Stimulated activated CD8-positive, alpha-beta memory T cell treated with anti-CD3 and anti-CD28 coated beads, Interleukin-4, amount 100 ng/mL, for 4 hours (primary cell): Measurements from ENCODE around the gene MYOCD.
"Not testable (repeated sequence)": the region's sequence is repeated elsewhere in the genome, so short reads cannot be mapped to it uniquely, and the experiment has no call there.

Source experiments
- DNase-seq, 2 donors: peaks; one replicate each; pipeline ENCODE4 v3.0.0-alpha.2; 2020; ENCODE audit warnings: low read depth in 2 of 2, low spot score in 1 of 2

MYOCD gene

GRCh38 chr17:12665263-12666210 lies at the start of gene MYOCD:
MYOCD (plus strand) TSS chr17:12665890; CDS start chr17:12666189, 299 bp downstream.
- no peak for DNase-seq

DNA sequence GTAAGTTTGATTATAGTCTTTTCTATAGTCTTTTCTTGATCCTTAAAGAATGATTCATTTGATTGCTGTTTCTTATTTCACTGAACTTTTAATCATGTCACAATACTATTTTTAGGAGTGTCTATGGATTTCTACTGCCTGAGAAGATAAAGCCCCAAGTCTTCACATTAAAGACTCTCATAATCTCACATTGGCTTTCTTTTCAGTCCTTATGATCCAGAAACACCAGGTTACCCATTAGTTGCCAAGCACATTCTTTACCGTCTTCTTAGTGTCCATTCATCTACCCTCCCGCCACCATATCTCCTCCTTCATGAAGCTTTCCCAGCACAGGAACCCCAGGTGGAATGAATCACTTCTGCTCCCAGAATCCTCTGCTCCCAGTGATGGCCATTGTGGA lies 49.5 kb upstream of the MYOCD start:
- no peak for DNase-seq

DNA sequence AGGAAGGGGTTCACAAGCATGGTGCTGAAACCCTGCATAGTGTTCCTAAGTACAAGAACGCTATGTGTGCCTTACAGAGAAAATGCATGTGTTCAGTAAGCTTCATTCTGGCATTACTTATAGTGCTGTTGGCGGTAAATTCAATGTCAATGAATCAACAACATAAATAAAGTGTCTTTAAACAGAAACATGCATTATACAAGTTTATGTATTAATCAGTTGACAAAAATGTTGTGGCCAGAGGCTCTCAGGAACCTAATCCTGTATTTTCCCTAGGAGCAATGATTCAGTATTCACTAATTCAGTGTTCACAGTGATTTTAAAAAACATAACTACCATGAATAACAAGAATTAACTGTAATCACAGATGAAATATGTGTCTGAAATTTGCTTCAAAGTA lies 47.1 kb upstream of the MYOCD start:
- no peak for DNase-seq

DNA sequence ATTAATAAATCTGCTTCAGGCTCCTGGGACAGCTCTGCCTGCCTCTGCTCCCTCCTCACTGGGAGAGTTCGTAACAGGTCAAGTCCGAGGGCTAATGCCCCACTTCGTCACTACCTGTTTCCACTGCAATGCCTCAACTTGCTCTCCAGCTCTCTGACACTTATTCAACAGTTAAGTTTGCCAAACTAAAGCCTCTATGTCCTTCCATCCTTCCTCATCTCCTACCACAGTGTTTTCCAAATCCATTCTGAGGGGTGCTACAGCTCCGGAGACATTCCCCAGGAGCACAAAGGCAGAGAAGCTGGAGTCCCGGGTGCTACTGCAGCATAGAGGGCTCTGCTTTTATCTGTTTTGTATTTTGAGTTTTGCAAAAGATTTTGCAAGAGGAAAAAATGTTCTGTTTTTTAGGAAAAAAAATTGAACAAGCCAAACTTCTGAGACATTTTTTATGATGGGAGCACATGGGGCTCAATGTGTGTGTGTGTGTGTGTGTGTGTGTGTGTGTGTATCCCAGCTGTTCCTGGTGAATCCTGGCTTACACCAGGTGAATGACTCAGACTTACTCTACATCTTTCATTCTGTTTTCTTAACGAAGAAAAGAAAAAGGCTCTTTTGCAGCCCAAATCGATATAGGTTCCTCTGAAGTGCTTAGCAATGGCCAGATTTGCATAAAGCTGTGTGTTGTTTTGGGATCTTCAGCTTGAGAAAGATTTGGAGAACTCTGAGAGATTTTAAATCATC lies 46.1 kb upstream of the MYOCD start:
- no peak for DNase-seq

GRCh38 chr17:12620200-12620720 lies 45.4 kb upstream of the MYOCD start:
- DNase-seq, result no peak

GRCh38 chr17:12622726-12623125 lies 43.0 kb upstream of the MYOCD start:
- DNase-seq, result no peak

GRCh38 chr17:12623220-12623848 lies 42.4 kb upstream of the MYOCD start:
- no peak for DNase-seq

GRCh38 chr17:12624211-12624610 lies 41.5 kb upstream of the MYOCD start:
- no peak for DNase-seq

- DNase-seq, result no peak
Measured at GRCh38 chr17:12625092-12625491, 40.6 kb upstream of the MYOCD start.

GRCh38 chr17:12627177-12627629 lies 38.5 kb upstream of the MYOCD start:
- DNase-seq, result no peak

- no peak for DNase-seq
Measured at GRCh38 chr17:12627781-12628451, 37.8 kb upstream of the MYOCD start.

GRCh38 chr17:12631076-12631475 lies 34.6 kb upstream of the MYOCD start:
- DNase-seq, result no peak

DNA sequence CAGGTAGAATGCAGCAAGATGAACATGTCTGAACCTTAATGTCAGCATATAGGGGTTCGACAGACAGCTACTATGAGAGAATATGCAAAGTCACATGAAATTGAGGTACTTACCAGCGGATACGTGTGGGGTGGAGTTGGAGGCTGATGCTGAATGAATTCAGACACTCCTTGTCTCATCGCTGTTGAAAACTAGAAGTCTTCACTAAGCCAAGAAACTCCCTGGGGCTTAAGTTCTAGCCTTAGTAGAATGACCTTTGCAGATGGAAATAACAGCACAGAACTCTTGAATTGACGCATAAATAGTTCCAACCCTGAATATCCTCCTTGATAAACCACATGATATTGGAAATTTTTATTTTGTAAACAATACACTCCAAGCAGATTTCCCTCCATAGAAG lies 32.9 kb upstream of the MYOCD start:
- no peak for DNase-seq

DNA sequence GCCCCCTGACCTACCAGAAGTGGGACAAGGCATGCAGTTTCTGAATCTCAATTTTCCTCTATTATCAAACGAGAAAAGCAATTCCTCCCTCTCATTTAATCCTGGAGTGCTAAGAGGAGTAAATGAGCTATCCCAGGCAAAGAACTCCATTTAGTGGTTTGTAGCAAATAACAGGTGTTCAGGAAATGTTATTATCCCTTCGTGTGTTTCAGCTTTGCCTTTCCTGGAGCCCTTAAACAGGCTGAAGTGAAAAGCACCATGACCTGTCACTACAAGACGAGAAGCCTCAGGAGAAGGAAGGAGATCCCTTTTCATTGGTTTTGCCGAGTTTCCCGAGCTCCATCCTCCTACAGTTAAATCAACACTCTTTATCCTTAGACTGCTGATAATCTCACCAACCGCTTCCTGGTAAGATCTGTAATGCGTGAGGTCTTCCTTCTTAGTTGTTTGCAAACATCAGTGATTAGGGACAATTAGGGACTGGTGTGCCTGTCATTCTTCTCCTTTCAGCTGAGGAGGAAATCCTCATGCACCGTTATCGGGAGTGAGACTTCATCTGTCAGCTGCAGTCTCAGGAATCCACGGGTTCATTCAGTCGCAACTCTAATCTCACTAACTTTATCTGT lies 30.8 kb upstream of the MYOCD start:
- no peak for DNase-seq

DNA sequence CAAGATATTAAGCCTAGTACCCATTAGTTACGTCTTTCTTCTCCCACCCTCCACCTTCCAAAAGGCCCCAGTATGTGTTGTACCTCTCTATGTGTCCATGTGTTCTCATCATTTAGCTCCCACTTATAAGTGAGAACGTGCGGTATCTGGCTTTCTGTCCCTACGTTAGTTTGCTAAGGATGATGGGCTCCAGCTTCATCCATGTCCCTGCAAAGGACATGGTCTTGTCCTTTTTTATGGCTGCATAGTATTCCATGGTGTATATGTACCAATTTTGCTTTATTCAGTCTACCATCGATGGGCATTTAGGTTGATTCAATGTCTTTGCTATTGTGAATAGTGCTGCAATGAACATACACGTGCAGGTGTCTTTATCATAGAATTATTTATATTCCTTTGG lies 29.7 kb upstream of the MYOCD start:
- DNase-seq, result not testable (repeated sequence)

- DNase-seq, result no peak
Measured at GRCh38 chr17:12637015-12637414, 28.7 kb upstream of the MYOCD start.

DNA sequence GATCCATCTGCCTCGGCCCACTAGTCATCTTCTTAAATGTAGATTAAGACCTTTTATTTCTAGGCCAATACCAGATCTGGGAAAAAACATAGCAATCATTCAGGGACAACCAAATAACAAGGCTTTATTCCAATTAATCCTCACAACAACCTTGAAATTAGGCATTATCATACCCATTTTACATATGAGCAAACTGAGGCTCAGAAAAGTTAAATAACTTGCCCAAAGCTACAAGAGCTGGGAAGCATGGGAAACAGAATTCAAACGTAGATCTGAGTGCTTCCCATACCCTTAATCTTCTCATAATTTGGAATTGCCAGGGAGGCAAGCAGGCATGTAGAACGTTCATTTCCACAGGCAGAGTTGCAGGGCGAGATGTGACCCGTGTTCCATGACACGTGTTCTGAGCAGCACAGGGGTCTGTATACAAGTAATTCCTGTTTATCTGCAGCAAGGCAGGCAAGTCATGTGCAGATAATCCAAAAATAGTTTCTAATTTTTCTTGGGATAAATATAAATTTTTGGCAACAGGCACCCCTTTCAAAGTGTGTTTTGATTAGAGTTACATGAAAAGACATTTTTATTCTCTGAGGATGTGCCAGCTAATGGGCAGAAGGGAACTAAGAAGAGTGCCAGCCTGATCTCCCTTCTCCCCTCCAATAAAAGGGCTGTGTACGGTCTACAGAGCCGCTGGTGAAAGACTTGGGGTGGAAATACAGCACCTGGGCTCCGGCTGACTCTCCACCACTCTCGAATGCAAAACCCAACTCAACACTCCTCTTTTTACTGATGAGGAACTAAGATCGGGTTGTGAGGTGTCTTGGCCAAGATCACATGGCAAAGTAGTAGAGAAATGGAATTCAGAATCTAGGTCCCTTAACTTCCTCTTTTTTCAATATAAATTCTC lies 27.7 kb upstream of the MYOCD start:
- no peak for DNase-seq

GRCh38 chr17:12640364-12640763 lies 25.3 kb upstream of the MYOCD start:
- no peak for DNase-seq

DNA sequence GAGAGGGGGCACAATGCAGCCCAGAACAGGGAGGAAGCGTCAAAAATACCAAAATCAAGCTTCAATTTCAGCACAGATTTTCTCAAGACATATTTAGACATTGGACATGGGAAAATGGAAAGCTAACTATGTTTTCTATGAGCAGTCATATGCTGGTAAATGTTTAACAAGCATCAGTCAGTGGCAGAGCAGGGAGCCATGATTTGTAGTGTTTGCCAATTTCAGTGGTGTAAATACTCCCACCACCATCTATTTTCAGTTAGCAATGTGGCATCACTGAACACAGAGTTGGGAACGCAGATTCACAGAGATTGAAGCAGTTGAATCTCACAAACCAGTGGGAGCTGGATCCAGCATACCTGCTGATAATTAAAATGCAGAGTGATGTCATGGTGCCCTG lies 24.6 kb upstream of the MYOCD start:
- DNase-seq, result no peak
